Choroid plexus epithelial cell (primary cell): Measurements from ENCODE around the gene MYOC.

Experiments
- DNase-seq: peaks from one replicate; pipeline ENCODE4 v3.0.0-alpha.2; 2010; ENCODE audit warnings: low read depth
- H3K4me3 ChIP-seq: 2 replicates; pipeline ENCODE4 v1.5.1; 2011; ENCODE audit warnings: low read depth, mild to moderate bottlenecking, control low read depth, low read length, moderate library complexity
- TF ChIP-seq, protein P1 (sequence below): conservative IDR thresholded peaks from 2 replicates; pipeline ENCODE4 v1.5.1; 2011; ENCODE audit warnings: low read depth, mild to moderate bottlenecking, control low read depth, inconsistent platforms, low read length, moderate library complexity

Gene MYOC

GRCh38 chr1:171670739-171671138 lies 18.3 kb upstream of the MYOC start:
- TF ChIP-seq, protein P1, sequence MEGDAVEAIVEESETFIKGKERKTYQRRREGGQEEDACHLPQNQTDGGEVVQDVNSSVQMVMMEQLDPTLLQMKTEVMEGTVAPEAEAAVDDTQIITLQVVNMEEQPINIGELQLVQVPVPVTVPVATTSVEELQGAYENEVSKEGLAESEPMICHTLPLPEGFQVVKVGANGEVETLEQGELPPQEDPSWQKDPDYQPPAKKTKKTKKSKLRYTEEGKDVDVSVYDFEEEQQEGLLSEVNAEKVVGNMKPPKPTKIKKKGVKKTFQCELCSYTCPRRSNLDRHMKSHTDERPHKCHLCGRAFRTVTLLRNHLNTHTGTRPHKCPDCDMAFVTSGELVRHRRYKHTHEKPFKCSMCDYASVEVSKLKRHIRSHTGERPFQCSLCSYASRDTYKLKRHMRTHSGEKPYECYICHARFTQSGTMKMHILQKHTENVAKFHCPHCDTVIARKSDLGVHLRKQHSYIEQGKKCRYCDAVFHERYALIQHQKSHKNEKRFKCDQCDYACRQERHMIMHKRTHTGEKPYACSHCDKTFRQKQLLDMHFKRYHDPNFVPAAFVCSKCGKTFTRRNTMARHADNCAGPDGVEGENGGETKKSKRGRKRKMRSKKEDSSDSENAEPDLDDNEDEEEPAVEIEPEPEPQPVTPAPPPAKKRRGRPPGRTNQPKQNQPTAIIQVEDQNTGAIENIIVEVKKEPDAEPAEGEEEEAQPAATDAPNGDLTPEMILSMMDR: no peak
- DNase-seq: no peak
- no peak overlapping the region for H3K4me3 ChIP-seq

- TF ChIP-seq, protein P1: no peak
- DNase-seq: no peak
Measured at GRCh38 chr1:171668372-171668771, 15.9 kb upstream of the MYOC start.

DNA sequence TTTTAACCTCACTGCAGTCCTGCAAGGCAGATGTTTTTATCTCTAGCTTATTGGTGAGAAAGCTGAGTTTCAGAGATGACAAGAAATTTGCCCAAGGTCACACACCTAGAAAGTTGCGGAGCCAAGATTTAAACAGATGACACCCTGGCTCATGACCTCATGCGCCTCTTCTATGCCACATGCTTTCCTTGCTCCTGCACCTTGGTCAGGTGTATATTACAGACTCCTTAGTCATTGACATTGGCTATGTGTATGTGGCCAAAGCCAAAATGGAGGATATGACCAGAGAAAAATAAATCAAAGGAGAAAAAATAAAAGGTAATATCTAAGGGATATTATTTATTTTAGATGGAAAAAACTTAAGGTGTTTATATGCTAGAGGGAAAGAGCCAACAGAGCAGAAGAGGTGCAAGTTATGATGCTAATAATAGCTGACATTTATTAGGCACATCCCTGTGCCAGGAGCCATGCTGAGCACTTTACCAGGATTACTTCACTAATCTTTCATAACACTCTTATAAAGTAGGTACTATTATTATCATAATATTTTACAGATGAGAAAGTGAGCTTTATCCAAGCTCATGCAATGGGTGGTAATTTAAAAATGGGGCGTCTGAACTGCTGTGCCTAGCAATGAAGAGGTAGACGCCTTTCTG lies 13.8 kb upstream of the MYOC start:
- TF ChIP-seq, protein P1: no peak
- no peak for DNase-seq
- H3K4me3 ChIP-seq: no peak overlapping the region

More at GRCh38 chr1:171668372-171668771, 15.9 kb upstream of the MYOC start:
- H3K4me3 ChIP-seq: no peak overlapping the region

DNA sequence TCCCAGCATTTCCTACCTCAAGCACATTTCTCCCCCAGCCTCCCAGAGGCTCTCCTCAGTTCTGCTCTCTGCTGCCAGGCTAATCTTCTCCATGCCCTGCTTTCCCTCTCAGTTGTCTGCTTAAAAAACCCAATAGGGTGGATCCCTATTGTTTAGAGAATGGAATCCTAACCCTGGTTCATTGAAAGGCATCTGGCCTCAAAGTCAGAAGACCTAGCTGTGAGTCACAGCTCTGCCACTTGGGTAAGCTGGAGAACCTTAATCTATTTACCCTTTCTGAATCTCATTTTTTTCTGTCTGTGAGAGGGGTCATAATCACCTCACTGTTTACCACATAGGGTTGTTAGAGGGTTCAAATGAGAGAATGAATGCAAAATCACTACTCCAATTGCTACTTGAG lies 12.5 kb upstream of the MYOC start:
- DNase-seq: no peak
- TF ChIP-seq, protein P1: no peak

GRCh38 chr1:171663854-171664575 lies 11.5 kb upstream of the MYOC start:
- TF ChIP-seq, protein P1: no peak
- no peak for DNase-seq
- H3K4me3 ChIP-seq: no peak overlapping the region

More for the DNA sequence above, 12.5 kb upstream of the MYOC start:
- H3K4me3 ChIP-seq: no peak overlapping the region

- no peak overlapping the region for H3K4me3 ChIP-seq
- DNase-seq: no peak
- TF ChIP-seq, protein P1: no peak
Measured at GRCh38 chr1:171663036-171663853, 10.8 kb upstream of the MYOC start.
